GM18507 (cell line): Measurements from ENCODE around the gene RNF150.

Experiments used
- DNase-seq: peaks from one replicate; pipeline ENCODE4 v3.0.0; 2011; ENCODE audit warnings: low read depth; ENCODE audit not compliant: insufficient read length; ENCODE audit errors: extremely low spot score
- FAIRE-seq: peaks from 2 replicates; lab custom pipeline; 2011; peaks lifted over from hg19 to GRCh38; lab: Jason Lieb, UNC

RNF150 gene

DNA sequence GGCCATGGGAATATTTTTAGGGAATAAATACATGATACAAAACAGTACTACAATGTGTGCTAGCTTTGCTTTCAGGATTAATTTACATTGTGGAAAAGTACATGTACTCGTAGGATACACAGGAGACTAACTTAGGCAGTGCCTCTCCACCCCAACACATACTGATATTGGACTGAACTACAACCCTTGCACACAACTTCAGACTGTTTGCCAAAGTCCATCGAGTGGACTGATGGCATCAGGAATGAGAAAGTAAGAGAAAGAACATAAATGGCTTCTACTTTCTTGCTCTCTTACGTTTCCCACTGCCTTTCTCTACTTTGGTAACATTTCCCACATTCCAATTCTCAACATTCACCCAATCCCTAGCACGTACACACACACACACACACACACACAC lies 130.1 kb downstream of the RNF150 start:
- no peak for FAIRE-seq

DNA sequence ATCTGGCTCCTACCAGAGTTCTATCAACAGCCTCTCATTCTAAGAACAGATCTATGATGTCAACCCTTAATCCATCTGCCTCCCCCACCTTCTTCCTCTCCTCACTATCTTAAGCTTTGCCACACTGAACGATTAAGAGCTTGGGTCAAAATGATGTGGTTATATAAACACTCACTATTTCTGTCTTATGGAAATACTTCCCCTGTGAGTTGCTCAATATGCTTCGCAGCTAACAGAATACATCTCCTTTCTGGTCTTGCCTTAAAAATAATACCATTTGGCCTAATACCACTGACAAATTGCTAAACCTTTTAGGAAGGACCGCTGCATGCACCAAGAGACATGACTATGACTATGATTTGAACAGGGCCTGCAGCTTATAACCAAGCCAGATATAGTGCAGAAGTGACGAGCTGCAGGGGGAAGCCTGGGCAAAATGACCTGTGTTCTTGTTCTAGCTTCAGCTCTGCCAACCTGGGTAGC lies 130.9 kb downstream of the RNF150 start:
- FAIRE-seq (no peak), DNase-seq (no peak)

More for the DNA sequence above, 130.1 kb downstream of the RNF150 start:
- no peak for DNase-seq

DNA sequence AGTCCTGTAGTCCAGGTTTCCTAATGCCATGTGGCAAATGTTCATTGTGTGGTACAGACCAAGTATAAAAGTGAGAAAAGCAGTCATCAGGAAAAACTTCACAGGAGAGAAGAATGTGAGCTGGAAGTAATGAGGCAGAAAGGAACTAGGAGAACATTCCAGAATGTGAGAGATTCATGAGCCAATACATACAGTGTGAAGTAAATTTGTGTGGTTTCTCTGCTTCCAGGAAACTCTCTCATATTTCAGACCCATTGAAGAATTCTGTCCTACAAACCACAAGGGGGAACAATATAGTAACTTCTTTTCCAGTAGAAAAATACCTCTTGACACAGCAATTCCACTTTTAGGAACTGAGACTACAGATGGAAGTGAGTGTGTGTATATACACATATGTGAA lies 136.5 kb downstream of the RNF150 start:
- no peak for DNase-seq
- no peak for FAIRE-seq

DNA sequence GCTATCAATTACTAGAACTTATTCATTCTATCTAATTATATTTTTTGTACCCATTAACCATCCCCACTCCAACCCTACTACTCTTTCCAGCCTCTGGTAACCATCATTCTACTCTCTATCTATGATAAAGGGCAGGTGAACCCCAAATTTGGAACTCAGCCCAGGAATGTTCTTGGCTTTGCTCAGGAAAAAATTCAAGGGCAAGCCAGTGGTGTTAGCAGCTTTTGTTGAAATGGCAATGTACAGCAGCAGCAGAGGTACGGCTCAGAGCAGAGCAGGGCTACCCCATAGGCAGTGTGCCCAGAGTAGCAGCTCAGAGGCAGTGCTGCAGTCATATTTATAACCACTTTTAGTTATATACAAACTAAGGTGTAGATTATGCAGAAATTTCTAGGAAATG lies 138.2 kb downstream of the RNF150 start:
- FAIRE-seq (no peak), DNase-seq (no peak)

DNA sequence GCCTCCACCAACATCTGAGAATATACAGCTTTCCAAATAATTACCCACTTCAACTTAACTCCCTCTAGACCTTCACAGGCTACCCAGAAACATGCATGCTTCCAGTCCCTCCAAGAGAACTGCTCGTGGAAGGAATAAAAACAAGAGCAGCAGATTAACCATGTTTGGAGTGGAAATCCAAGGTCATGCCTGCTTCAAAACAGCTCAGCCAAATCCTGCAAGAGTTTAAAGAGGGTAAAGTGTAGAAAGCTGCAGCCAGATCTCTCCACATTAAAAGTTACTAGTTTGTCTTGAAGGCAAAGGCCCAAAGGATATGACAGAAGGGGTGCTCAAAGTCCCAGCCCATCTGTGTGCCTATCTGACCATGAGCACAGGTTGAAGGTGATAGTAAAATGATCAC lies 139.3 kb downstream of the RNF150 start:
- FAIRE-seq: no peak
- no peak for DNase-seq

DNA sequence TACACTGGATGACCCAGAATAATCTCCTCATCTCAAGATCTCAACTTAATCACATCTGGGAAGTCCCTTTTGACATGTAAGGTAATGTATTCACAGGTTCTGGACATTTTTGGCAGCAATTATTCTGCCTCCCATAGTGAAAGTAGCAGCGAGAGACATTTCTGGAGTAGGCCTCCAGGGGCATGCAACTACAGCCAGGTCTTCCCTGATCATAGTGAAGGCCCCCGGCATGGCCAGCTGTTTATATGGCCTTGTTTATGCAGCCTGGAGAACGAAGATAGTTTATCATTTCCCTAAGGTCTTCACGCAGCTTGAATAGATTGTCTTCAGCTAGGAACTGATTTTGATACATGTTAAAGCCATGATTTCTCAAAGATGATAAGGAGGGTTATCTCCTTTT lies 139.9 kb downstream of the RNF150 start:
- FAIRE-seq: no peak

DNA sequence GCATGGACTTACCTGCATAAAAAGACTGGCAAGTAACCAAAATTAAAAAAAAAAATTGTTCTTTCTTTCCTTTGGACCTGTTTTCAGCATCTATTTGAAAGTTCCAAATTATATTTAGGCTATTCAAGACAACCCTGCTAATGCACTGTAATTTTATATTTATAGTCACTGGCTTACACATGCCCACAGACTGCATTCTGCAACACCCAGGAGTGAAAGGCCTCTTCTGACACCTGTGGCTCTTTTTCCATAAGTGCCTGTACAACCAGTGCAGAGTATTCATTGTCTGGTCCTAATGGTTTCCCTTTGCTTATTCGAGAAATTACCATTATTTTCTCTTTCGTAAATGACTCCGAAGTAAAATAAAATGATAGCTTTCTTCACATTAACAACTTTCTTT lies 143.3 kb downstream of the RNF150 start:
- FAIRE-seq: no peak

More for the DNA sequence above, 139.9 kb downstream of the RNF150 start:
- no peak for DNase-seq

DNA sequence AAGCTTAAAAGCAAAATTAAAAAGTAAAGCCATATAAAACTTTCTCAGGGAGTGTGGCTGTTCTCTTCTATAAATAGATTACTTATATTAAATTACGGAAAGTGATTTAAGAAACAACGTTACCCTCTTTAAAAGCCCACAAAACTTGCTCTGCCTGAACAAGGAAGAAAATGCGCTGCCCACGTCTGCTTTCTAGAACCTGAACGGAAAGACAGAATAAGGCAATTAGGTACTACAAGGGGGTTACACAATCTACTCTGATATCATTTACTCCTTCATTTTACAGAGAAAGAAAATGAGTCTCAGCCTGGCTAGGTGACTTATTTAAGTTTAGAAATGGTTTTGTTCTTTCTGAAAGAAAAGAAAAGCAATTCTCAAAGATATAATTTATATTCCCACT lies 147.2 kb downstream of the RNF150 start:
- FAIRE-seq: no peak
- no peak for DNase-seq

More for the DNA sequence above, 143.3 kb downstream of the RNF150 start:
- DNase-seq: no peak

DNA sequence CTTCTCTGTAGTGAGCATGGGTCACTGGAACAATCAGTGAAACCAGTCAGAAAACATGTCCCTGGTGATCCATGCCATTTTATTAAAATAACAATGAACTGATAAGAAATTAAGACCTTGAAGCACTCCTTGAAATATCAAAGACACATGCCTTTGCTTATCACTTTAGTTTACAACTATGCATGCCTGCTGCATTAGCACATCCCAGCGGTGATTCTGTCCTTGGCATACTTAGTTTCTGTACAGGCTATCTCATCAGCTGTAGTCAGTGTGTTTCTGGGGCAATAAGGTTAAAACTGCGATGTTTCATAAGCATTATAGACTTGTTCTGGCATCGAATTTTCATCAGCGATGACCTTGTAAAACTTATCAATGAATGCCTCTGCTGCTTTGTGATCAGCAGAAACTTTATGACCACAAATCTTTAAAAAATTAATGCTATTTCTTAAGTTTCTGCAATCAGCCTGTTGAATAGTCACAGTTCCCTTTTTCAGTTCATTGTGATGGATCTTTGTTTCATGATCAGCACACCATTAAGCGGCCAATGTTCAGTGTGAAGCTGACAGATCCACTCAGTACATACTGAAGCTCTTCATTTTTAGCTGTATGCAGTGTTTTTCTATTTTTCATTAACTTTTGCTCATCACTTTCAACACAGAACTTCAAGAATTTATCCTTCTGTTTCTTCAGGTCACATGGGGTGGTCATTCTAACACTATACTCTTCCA lies 150.5 kb downstream of the RNF150 start:
- FAIRE-seq: no peak
- no peak for DNase-seq

DNA sequence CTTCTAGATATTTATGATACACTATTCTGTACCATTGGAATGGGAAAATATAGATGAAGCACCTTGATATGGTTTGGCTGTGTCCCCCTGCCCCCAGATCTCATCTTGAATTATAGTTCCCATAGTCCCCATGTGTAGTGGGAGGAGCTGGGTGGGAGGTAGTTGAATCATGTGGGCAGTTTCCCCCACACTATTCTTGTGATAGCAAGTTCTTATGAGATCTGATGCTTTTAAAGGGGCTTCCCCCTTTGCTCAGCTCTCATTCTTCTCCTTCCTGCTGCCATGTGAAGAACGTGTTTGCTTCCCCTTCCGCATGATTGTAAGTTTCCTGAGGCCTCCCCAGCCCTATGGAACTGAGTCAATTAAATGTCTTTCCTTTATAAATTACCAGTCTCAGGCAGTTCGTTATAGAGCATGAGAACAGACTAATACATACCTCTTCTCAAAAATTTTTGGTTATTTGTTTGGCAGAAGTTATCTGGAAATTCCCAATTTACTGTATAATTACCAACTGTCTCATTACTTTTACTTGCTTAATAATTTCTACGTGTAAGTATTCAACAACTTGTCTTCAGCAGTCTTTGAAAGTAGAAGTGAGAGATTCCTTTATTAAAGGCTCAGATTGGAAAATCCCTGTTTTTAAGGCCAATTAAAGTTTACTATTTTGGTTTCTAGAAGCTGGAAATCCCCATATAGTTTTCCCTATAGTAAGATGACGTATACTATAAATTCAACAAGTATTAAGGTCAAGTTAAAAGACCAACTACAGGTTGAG lies 152.7 kb downstream of the RNF150 start:
- DNase-seq (no peak), FAIRE-seq (no peak)

DNA sequence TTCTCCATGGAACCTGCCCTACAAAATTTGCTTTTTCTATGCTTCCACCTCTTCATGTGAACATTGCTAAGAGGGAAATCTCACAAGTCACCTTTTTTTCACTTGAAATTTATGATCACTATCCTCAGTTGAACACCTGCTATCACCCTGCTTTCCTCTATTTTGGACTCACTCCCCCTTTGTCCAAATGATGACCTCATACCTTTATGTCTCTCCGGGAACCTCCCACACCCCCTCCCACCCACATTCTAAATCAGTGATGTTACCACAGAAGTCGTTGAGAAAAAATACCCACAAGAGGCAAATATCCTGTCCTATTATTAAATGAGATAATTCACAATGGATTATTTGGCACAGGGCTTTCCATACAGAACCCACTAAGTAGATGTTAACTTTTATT lies 156.5 kb downstream of the RNF150 start:
- FAIRE-seq: no peak
- no peak for DNase-seq

DNA sequence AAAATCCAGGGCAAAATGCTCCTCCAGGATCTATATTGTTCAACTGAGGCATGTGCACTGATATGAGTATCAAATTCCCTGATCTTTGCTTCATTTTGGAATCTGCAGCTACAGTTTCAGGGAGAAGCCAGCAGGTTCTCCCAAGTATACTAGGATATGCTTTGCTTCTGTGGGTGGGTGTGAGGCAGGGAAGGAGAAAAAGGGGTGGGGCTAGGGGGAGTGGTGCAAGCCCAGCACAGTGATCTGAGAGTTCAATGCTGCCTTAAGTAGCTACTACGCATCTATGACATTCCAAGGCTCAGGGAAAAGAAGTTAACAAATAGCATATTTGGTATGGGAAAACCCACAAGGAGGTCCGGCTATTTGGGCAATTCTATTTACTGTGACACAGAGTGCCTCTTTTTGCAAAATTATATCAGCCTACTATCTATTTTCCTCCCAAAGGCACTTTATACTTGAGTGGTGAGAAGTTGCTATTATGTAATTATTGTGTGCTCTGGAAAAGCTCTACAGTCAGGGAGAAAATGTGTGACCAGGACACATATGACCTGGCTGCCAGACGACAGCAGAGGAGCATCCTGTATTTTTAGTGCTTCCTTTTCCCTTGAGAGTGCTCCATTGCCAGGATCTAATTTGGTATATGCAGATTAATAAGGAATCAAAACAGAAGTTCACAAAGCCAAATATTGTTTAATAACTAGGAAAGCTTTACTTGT lies 162.0 kb downstream of the RNF150 start:
- no peak for DNase-seq
- no peak for FAIRE-seq

DNA sequence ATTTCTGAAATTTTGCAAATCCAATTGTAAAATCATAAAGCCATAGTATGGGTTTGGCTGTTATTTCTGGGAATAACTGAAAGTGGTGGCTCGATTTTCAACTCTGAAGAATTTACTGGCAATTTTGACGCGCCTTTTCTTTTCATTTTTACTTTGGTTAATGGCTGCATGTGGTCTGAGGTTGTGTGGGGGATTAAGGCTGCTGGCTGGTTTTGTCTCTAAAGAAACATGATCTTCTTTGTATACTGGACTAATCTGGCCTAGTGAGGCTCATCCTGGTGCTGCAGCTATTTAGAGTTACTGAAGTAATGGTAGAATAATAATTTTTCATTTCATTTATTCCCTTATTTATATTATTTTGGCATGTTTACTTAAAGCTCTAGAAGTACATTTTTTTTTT lies 164.0 kb downstream of the RNF150 start:
- no peak for FAIRE-seq
- DNase-seq: no peak

DNA sequence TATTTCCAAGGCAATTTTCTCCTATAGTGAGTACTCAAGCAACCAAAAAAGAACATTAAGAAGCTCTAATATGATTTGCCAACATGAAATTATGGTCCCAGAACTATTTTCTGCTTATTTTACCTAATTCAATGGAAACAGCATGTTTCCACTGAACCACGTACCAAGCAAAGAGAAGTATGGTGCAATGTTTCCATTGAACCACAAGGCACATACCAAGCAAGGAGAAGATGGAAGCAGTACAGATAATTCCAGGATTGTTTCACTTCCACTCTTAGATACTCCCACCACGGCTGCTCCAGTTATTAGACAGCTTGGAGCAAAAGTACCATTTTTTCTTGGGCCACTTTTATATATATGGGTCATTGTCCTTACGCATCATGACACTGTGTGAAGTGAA lies 164.9 kb downstream of the RNF150 start:
- DNase-seq (no peak), FAIRE-seq (no peak)

DNA sequence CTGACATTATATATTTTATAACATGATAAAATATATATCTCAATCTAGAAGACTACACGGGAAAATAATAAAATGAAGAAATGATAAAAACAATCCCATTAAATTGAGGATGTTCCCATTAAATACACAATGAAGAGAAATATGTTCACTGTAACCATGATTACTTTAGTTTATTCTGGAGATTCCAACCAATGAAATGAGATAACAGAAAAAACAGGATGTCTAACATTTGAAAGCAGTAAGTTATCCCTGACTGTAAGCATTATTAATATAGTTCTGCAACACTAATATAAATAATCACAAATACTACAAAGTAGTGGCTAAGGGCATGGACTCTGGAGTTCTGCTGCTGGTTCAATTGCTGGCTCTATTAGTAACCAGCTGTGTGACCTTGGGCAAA lies 169.4 kb downstream of the RNF150 start:
- DNase-seq (no peak), FAIRE-seq (no peak)

DNA sequence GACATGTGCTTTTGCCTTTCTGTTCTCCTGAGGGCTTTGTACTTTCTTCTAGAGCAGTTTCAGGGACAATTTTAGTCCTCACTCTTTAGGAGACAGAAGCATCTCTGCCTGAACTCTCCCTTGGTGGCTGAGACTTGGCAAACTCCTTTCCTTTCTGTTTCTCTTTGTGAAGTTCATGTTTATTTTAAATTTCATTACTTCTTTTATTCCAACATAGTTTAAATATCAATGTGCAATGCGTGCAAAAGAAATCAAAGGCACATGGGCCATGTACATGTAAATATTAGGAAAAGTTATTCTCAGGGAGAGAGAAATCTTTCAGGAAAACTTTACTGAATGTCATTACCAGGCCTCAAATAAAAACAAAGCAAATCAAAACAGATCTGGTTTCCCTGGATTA lies 177.6 kb downstream of the RNF150 start:
- DNase-seq (no peak), FAIRE-seq (no peak)

DNA sequence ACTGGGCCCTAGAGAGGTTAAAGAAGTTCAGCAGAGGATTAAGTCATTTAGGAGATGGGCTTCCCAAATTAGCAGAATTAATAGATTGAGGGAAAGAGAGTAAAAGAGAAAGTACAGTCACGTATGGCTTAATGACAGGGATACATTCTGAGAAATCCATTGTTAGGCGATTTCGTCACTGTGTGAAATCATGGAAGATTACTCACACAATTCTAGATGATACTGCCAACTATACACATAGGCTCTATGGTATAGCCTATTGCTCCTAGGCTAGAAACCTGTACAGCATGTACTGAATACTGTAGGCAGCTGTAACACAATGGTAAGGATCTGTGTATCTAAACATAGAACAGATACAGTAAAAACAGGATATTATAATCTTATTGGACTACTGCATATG lies 180.6 kb downstream of the RNF150 start:
- no peak for DNase-seq
- no peak for FAIRE-seq

DNA sequence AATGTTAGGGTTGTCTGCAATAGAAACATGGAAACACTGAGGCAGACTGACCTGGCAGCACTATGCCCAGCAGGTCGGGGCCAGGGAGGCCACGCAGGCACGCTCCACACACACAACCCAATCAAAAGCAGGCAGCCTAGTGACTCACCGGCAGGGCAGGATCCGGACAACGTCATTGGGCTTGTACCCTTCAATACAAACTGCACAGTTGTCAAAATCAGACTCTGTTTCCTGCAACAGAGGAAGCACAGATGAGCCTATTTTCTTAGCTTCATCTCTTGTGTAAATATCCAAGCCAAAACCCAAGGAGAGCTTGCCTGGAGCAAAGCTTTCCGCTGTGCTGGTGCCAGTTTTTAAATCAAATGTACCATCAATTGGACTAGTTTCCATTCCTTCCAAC lies 185.8 kb downstream of the RNF150 start:
- FAIRE-seq (no peak), DNase-seq (no peak)

DNA sequence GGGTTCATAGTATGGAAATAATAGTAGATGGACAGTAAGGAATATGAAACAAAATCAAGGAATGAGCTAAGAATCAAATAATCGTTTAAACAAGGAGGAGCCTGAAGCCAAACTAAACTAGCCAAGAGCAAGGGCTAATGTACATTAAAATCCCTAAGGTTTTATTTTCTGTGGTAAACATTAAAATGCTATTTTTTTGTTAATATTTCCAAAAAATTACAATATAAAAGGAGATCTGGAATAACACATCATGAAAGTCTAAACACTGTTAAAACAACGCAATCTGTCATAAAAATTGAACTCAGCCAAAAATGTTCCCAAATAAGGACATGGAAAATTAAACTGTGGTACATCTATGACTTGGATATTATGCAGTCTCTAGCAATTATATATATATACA lies 188.2 kb downstream of the RNF150 start:
- no peak for DNase-seq
- FAIRE-seq: no peak

DNA sequence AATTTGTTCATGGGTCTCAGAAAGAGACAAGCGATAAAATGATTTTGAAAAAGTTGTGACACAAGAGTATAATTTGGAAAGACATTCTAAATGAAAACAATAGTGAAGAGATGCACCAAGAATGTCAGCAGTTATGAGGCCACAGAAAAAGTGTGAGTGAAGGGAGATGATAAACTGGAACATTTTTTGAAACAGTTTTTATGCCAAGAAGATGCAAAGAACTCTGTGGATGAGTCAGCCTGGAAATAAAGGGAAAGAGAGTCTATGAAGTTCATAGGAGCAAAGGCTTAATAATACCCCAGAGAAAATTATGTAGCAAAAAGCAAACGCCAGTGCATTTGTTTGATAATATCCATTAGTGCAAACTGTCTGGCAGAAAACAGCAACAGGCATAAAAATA lies 188.7 kb downstream of the RNF150 start:
- FAIRE-seq (no peak), DNase-seq (no peak)

DNA sequence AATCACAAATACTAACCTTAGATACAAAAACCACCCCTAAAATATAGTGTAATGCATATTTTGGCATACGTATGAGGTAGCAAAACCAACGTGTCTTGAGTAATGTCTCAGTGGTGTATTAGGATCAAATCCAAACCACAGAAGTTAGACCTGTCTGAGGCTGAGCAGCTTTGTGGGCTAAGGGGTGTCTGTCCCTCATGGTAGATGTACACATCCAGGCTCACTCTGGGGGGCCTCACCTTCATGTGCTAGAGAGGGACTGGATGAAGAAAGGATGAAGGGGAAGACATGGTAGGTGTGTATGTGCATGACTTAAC lies 189.1 kb downstream of the RNF150 start:
- FAIRE-seq (no peak), DNase-seq (no peak)
